Gastrocnemius medialis (tissue), 4 donors: Measurements from ENCODE around the gene BYSL.

Source experiments
- POLR2A ChIP-seq, 2 donors: fragments of 450-650 bp; IDR thresholded peaks; one replicate each; pipeline ENCODE4 v1.6.1; 2017; ENCODE audit warnings: antibody characterized with exemption in 2 of 2, mild to moderate bottlenecking in 2 of 2, moderate library complexity in 2 of 2
- TF ChIP-seq, protein P1 (sequence below), 5 experiments: fragments of 450-650 bp in 3 of 5; fragments of 200-600 bp in 2 of 5; sonication (generic) in 2 of 5; IDR thresholded peaks in 4 of 5; conservative IDR thresholded peaks in 1 of 5; 1 replicate in 4 of 5; 2 replicates in 1 of 5; pipeline ENCODE4 v1.5.1; 2016 to 2019; ENCODE audit warnings: antibody characterized with exemption in 5 of 5, mild to moderate bottlenecking in 3 of 5, moderate library complexity in 3 of 5

DNA sequence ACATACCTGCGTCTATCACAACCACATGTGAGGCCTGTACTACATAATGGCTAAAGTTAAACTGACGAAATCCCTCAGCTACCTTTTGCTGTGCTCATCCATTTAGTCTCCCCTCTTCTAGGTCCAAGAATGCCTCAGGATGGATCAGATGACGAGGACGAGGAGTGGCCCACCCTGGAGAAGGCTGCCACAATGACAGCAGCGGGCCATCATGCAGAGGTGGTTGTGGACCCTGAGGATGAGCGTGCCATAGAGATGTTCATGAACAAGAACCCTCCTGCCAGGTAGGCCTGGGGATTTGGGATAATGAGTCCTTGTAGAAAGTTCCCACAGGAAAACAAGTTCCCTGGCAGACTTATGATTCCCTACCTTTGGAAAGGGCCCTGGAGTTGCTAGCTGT is 6.0 kb downstream of the BYSL start:
- TF ChIP-seq, protein P1, sequence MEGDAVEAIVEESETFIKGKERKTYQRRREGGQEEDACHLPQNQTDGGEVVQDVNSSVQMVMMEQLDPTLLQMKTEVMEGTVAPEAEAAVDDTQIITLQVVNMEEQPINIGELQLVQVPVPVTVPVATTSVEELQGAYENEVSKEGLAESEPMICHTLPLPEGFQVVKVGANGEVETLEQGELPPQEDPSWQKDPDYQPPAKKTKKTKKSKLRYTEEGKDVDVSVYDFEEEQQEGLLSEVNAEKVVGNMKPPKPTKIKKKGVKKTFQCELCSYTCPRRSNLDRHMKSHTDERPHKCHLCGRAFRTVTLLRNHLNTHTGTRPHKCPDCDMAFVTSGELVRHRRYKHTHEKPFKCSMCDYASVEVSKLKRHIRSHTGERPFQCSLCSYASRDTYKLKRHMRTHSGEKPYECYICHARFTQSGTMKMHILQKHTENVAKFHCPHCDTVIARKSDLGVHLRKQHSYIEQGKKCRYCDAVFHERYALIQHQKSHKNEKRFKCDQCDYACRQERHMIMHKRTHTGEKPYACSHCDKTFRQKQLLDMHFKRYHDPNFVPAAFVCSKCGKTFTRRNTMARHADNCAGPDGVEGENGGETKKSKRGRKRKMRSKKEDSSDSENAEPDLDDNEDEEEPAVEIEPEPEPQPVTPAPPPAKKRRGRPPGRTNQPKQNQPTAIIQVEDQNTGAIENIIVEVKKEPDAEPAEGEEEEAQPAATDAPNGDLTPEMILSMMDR (IDR thresholded peaks at IDR 0.05 in 4 of 5, conservative IDR thresholded peaks at IDR 0.05 in 1 of 5) = no peak
- no peak for TF ChIP-seq POLR2A (IDR thresholded peaks at IDR 0.05)
